Dedifferentiated amniotic fluid mesenchymal stem cell (primary cell): ENCODE results near the gene PIK3R3.

Experiments used
- DNase-seq: peaks from one replicate; pipeline ENCODE4 v3.0.0-alpha.2; 2016; ENCODE audit errors: extremely low spot score

The PIK3R3 gene

DNA sequence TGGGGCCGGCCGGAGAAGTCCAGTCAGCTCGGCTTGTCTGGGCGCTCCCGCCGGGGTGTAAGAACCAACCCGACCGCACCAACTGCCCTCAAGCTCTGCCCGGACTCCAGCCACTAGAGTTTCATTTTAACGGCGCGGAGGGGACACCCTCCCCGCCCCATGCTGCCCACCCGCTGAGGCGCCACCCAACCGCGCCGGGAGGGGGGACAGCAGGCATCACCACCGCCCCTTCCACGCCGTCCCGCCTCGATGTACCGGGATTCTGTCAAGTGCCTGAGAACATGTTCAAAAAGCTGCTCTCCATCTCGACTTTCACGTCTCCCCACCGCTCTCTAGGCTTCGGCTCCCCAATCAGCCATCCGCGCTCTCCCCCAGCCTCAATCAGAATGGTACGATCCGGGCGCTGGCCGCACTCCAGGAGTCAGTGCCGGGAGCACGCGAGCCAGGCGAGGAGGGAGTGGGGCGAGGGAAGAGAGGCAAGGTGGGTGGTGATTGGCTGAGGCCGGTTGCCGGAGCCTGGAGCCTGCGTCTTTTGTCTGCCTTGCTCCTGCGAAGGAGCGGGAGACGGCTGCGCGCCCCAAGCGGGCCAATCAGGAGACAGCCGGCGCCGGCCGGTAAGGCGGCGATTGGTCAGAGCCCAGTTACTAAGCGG is at the start of gene PIK3R3:
Gene PIK3R3 (minus strand): TSS at position 101 of the 652 bp plus-strand sequence. CDS start 677 bp downstream, outside the sequence.
- peak; percentile 99 for DNase-seq

DNA sequence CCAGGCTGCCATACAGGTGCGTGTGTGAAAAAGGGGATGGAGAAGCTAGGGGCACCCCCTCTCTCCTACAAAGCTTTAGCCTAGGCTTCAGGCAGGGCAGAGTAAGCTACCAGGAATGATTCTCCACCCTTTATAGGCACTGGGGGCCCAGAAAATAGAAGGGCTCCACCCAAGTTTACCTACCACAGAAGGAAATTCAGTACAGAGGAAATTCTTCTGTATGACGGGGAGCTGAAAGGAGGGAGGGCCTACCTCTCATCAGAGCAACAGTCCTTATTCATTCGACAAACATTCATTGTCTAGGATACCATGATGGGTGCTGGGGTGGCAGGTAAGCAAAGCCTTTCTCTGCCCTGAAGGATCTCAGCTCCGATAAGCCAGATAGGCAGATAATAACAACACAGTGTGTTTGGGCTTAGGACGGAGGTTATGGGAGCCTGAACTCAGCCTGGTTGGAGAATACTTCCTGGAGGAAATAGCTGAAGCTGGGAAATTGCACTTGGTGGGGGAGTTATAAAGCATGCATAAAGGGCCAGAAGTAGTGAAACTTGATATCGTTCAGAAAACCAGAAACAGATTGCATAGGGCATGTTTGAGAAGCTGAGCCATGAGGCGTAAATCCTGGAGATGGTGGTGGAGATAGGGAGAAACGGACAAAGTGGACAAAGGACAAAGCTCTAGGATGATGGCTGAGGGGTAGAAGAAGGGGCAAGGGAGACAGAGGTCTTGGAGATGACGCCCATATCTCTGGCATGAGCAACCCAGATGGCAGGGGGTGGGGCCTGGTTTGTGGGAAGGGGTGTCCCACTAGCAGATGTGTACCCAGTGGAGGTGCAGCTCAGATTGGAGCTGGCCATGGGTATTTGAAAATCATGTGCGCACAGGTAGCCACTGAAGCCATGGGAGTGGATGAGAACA is 49.2 kb upstream of the PIK3R3 start:
- DNase-seq: peak; percentile 59

DNA sequence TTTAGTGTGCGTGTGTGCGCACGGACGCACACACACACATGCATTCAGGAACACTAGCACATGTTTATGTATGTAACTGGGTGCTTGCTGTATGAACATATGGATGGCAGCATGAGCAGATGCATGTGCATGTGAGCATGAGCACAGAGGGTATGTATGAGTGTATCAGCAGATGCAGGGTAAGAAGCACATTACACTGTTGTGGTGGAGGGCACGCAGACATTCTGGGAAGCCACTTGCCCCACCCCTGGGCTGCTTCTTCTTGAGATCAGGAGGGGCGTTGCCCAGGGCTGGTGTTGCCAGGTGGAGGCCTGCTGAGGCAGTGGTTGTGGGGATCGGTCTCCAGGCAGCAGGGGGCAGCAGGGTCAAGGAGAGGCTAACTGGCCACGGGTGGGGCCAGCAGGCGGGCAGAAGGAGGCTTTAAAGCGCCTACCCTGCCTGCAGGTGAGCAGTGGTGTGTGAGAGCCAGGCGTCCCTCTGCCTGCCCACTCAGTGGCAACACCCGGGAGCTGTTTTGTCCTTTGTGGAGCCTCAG is 47.7 kb upstream of the PIK3R3 start:
- no peak for DNase-seq

DNA sequence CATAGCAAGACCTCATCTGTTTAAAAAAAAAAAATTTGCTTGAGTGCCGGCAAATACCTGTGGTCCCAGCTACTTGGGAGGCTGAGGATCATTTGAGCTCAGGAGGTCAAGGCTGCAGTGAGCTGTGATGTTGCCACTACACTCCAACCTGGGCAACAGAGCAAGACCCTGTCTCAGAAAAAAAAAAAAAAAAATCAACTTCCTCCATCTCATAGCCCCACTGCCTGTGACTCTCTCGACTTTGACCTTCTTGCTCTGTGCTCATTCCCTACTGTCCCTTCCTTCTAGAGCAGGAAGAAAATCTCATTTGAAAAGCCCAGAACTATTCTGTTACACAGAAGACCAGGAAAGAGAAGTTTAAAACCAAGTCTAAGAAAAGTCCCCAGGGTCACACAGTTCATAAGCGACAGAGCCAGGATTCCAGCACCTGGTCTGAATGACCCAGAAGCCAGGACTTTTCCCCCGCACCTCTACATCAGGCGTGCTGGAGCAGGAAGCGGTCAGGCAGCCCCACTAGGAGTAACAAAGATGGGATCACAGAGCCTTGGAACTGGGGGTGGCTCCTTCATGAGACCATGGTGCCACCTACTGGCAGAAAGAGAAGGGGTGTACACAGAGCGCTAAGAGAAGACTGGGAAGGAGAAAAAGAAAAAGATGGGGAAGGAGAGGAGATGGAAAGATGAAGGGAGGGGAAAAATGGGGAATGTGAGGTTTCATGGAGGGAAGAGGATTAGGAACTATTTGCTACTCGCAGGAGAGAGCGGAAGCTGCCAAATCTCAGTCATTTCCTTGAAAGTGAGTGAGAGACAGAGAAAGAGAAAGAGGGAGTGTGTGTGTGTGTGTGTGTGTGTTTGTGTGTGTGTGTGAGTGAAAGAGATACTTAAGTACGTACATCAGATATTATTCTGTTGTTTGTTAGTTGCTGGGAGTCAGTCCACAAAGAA is 47.0 kb upstream of the PIK3R3 start:
- DNase-seq: peak; percentile 89

DNA sequence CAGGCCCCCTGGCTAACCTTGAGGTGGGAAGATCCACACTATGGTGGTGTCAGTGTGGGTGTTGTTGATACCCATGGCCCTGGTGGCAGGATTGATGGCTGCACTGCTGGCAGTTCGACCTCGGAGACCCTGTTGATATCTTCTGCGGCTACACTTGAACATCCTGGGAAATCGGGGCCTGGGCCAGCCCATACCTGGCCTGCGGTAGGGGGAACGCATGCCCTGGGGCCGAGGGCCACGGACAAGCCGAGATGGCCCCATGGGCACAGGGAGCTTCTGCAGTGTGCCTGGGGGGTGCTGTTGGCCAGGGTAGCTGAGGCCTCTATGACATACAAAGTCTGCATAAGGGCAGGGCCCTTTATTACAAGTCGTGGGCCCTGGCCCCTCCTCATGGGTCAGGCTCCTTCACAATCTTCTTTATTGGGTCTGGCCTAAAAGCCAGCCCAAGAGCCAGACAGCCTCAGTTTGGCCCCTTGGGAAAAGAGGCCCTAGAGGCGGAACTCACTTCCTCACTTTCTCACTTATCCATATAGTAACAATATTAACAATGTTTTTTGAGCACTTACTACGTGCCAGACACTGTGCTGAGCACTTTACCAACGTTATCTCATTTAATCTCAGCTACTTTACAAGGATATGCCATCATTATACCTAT is 43.9 kb upstream of the PIK3R3 start, which contains the start of gene P3R3URF:
Gene P3R3URF (minus strand): TSS at position 278 of the 655 bp plus-strand sequence. CDS start 17 bp downstream, at position 261.
- DNase-seq: no peak

DNA sequence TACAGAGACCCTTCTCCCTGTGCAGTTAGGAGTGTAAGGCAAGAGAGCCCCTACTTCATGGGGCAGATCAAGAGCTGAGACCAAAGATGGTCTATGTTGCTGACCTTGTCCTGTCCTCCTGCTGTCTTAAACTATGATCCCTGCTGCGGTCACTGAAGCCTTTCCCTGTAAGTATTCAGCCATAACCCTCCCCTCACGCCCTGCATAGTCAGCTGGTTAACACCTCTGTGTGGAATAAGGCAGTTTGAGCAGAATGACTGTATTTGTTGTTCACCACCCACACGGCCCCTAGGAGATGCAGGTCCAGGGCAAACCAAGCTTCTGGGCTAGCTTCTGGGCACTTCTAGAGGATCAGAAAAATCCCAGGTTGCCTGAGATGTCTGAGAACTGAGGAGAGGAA is 42.8 kb upstream of the PIK3R3 start:
- DNase-seq: no peak

DNA sequence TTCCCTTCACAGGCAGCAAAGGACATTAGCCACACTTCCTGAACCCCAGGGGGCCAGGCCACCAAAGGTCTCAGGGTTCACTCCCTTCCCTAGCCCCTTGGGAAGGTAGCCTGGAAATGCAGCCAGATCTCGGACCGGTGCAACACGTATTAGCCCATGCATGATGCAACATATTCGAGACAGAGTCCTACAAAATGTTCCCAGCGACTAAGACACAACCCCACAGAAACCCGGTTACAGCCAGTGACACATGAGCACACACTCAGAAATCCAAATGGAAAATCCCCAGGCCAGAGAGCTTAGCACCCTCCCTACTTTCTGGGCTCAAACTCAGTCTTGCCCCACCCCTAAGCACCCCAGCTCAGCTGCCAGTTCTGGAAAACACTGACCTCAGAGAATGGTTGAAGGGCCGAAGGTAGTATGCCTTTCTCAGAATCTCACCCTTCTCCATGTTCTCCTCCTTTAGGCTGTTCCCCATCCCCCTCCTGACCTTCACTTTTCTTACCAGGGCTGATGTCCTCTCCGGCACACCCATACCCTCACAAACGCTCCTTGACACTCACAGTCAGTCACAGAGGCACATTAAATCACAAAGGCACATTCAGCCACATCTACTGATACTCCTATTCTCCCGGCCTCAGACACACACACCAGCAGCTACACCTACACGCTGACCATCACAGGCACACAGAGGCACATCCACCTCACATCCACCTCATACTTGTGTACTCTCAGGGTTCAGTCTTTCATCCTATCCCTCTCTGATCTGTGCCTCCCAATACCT is 42.2 kb upstream of the PIK3R3 start, which contains the start of gene TSPAN1:
Gene TSPAN1 (plus strand): TSS at position 640 of the 784 bp plus-strand sequence. CDS start 6,021 bp downstream, outside the sequence.
- peak; percentile 60 for DNase-seq

DNA sequence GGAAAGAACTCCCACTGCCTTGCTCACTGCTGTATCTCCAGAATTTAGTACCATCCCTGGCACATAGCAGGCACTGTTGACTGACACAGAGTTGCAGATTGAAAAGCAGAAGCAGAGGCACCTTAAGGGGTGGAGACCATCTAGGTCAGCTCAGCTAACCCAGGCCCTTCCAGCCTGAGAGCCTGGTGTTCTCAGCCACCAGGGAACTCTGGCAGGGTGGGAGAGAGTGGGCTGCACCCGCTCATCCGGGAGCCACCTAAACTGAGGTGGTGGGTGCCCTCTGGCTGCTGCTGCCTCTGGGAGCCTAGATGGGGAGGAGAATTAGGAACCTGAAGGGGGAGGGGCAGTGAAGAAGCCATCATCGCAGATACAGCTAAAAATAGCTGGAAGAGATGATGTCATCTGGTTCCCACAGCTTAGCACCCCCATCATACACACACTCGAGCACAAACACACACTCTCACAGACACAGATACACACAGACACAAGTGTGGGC is 41.0 kb upstream of the PIK3R3 start:
- DNase-seq: no peak

DNA sequence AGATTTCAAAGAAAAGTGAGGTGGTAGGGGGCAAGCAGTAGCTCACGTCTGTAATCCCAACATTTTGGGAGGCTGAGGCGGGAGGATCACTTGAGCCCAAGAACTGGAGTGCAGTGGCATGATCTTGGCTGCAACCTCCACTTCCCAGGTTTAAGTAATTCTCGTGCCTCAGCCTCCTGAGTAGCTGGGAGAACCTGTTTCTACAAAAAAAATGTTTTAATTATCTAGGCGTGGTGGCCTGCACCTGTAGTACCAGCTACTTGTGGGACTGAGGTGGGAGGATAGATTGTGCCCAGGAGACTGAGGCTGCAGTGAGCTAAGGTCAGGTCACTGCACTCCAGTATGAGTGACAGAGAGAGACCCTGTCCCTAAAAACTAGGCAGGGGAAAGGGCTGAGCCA is 39.9 kb upstream of the PIK3R3 start:
- no peak for DNase-seq

DNA sequence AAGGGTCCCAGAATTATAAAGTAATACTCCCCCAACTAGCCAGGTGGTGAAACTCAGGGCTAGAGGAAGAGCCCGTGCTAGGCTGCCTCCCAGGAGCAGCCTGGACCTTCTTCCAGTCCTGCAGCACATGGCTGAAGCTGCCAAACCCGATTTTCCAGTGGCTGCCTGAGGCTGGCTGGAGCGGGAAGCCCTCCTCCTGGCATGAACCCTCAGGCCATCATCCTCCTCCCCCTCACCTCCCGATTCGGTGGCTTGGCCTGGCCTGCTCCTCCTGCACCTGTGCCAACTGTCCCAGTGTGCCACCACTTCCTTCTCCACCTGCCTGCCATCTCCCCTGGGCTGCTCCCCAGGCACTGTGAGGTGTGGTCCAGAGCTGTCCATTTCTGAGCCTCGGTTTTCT is 39.4 kb upstream of the PIK3R3 start:
- DNase-seq: no peak

DNA sequence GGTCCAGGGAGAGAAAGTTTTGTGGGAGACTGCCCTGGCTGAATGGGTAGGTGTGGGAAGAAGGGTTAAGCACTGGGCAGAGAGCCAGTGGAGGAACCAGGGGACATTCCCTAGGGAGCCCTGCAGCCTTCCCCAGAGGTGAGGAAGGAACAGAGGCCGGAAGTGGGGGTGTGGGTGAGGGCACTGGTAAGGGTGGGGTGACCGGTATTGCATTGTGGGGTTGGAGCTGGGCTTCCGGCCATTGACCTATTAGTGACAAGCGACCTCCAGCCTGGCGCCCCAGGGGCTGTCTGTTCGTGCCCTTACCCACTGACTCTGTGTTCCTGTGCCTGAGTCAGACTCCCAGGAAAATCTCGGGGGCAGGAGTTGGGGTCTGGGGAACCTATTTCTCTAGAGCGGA is 38.9 kb upstream of the PIK3R3 start:
- no peak for DNase-seq

DNA sequence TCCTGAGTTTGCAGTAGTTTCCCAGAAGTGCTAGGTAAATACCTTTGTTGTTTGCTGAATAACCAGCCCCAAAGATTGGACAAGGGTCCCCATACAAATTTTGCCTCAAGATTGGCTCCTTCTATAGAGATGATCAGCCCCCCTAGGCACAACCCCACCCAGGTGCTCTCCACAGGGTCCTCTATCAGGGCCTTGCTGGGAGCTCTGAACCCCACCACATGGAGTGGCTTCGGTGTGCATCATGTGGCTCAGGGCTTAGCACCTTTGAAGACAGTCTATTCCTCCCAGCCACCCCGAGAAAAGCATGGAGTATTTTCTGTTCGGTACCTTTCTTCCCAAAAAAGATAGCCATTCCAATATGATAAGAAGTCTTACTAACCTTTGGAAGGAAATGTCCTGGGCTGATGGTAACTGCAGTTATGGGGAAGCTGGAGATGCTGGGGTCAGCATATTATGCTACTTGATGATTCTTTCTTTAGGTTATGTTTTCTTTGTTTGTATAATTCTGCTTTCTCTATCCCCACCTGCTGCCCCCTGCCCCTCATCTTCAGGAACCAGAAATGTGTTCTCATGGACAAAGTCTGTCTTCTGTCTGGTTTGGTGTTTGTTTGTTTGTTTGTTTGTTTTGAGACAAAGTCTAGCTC is 37.5 kb upstream of the PIK3R3 start:
- no peak for DNase-seq

DNA sequence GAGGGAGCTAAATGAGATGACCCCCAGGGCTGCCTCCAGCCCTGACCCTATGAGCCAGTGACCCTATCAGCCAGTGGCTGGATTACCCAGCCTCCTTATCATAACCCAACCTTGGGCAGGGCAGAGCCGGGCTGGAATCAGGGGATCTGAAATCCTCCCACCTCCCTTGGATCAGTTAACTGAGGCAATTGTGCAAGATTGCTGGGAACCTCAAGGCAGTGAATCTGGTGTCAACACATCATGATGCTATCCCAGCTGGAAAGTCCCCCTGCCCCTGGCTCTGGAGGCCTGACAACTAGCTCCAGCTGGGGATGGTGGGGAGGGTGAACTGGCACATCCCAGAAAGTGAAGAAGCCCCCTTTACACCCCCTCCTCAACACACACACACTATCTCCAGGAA is 36.0 kb upstream of the PIK3R3 start:
- DNase-seq: no peak

DNA sequence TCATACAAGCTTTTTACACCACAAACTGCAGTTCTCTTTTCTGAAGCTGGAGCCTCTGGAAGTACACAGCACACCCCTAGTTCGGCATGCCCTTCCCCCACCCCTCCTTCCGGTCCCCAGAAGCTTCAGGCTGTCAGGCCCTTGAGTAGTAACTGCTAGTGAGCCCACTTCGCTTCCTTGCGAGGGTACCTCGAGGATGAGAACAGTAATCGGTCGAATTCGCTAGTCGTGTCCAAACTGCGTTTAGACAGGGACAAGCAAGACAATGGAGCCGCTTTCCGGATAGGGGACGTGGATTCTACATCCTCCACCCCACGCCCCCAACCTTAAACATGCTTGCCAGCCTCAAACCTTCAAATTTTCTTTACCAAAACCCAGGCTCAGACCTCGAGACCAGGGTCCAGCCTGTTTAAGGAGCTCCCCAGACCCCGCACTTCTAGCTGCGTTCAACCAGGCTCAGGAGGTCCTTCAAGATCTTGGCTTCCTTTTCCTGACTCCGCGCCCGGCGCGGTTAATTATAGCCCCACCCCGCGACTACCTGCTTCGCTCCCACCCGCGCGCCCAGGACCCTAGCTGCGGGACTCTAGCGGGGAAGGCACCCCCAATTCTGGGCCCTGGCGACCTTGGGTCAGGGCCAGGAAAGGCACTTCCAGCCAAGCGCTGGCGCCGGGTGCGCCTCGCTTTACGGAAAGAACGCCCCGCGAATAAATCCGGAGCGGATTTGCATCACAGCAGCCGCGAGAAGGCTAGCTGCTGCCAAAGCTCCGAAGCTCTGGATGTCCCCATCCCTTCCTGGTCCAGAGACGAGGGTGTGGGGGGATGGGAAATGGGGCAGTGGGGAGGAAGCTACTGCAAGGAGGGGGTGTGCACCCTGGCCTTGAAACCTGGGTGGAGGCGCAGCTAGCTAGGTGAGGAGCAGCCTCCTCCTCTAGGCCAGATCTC is 34.4 kb upstream of the PIK3R3 start:
- DNase-seq: no peak

DNA sequence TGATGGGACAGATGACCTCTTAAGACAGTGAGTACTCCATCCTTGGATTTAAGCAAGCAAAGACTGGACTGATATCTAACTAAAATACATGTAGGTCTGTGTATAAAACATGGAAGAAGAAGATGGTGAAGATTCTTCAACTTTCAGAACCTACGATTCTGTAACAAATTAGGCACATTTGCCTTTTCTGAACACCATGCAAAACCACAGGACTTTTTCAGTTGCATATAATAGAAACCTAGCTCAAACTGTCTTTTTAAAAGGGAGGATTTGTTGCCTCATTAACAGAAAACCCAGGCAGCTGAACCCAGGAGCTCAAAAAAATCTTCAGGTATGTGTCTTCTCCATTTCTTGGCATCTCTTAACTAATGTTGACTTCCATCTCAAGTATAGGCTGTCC is 27.8 kb upstream of the PIK3R3 start:
- no peak for DNase-seq

DNA sequence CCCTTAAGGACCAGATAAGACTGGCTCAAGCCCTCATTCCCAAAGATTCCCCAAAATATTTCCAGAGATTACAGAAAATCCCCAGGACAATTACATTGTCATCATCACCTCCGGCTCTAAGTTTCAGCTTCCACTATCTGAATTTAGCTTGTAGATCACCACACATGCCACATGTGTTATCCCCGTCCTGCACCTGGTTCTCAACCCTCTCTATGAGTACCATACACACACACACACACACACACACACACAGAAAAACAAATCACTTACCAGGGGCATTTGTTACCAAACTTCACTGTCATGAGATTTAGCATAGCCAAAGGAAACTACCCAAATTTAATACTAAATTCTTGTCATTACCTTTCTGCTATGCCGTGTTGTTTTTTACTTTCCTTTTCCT is 27.1 kb upstream of the PIK3R3 start:
- no peak for DNase-seq

DNA sequence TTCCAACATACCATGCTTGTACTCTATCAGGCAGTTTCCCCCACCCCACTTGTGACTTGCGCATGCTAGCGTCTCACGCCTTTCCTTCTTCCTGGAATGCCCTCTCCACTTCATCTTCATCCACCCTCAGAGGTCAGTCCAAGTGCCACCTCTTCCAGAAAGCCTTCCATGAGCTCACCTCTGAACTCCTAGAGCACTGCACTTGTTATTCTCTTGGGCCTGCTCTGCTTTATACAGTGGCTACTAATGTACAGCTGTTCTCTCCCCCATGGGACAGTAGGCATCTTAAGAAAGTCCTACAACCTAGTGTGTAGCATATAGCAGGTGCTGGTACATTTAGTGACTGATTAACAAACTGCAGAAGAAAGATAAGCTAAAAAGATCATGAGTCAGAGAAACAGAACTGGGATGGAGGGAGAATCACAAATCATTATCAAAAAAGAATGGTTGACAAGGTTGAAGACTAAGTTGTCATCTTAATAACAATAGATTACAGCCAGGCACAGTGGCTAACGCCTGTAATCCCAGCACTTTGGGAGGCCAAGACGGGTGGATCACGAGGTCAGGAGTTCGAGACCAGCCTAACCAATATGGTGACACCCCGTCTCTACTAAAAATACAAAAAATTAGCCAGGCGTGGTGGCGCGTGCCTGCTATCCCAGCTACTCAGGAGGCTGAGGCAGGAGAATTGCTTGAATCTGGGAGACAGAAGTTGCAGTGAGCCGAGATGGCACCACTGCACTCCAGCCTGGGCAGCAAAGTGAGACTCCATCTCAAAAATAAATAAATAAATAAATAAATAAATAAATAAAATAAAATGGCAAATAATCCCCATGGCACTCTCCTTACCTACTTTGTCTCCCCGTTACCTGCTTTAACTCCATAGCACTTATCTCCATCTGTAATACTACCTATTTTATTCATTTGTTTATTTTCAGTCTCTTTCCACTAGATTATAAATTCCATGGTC is 26.2 kb upstream of the PIK3R3 start:
- DNase-seq: no peak
